ENCODE data around the gene TMEM214. TPM values are rescaled to one million over a fixed set of nuclear protein-coding genes. Genes with fewer than 3 reads are reported as not detected.

Gene TMEM214
- total and polyA plus RNA-seq, 2 experiments from 2014 or later: 74.9 to 75.7 TPM

GRCh38 chr2:27080603-27080936 is 47.8 kb downstream of the TMEM214 start:
- H2AFZ ChIP-seq: no peak overlapping the region
- H3K4me2 ChIP-seq (ENCODE audit: unreplicated experiment): peak overlapping the region; percentile 99

GRCh38 chr2:27081984-27082772 is 49.4 kb downstream of the TMEM214 start:
- no peaks in the 10 kb centered on the region for H3K36me3 ChIP-seq (ENCODE audit: low read depth)
- WGBS, 2 experiments (ENCODE audit: low coverage in 1 of 2, low lambda C conversion rate in 2 of 2, missing lambda C conversion rate in 2 of 2): 89 to 92% methylated on average over 34 to 38 of the region's 38 CpGs
- H3K9me3 ChIP-seq (ENCODE audit: low read depth): no peaks in the 10 kb centered on the region
- H3K27ac ChIP-seq: no peak overlapping the region
- no peak for DNase-seq
- H4K20me1 ChIP-seq (ENCODE audit: insufficient read depth): no peaks in the 10 kb centered on the region
- peaks cover 35% of the 10 kb centered on the region for H3K79me2 ChIP-seq (ENCODE audit: insufficient read depth)
- H3K9me2 ChIP-seq (ENCODE audit: insufficient read depth): no peaks in the 10 kb centered on the region
- H2AFZ ChIP-seq: no peak overlapping the region
- no peaks in the 10 kb centered on the region for H3K27me3 ChIP-seq (replicated peaks; ENCODE audit: insufficient read depth)
- no peak overlapping the region for H3K4me2 ChIP-seq (ENCODE audit: unreplicated experiment)
- TF ChIP-seq EZH2 (IDR thresholded peaks at IDR 0.05; ENCODE audit: insufficient read depth, poor library complexity, severe bottlenecking) (no peak), EZH2phosphoT487 (IDR thresholded peaks at IDR 0.05; ENCODE audit: insufficient read depth, low read depth) (no peak)
- H3K9ac ChIP-seq: no peak overlapping the region
- no peak overlapping the region for H3K4me3 ChIP-seq
- H3K4me1 ChIP-seq (ENCODE audit: insufficient read depth): peaks cover 16% of the 10 kb centered on the region
- in situ Hi-C loops (cut with MboI): no loop called here
- peaks cover 13% of the 10 kb centered on the region for H3F3A ChIP-seq (ENCODE audit: insufficient read depth)

More at GRCh38 chr2:27080603-27080936, 47.8 kb downstream of the TMEM214 start:
- Histone ChIP-seq H3F3A (ENCODE audit: insufficient read depth) (peaks cover 13% of the 10 kb centered on the region), H3K27ac (peak overlapping the region; percentile 74), H3K27me3 (replicated peaks; ENCODE audit: insufficient read depth) (no peaks in the 10 kb centered on the region), H3K36me3 (ENCODE audit: low read depth) (no peaks in the 10 kb centered on the region), H3K4me1 (ENCODE audit: insufficient read depth) (peaks cover 16% of the 10 kb centered on the region), H3K79me2 (ENCODE audit: insufficient read depth) (peaks cover 35% of the 10 kb centered on the region), H4K20me1 (ENCODE audit: insufficient read depth) (no peaks in the 10 kb centered on the region), H3K9ac (peak overlapping the region; percentile 87), H3K4me3 (peak overlapping the region; percentile 81), H3K9me3 (ENCODE audit: low read depth) (no peaks in the 10 kb centered on the region), H3K9me2 (ENCODE audit: insufficient read depth) (no peaks in the 10 kb centered on the region)
- no peak for TF ChIP-seq EZH2 (IDR thresholded peaks at IDR 0.05; ENCODE audit: insufficient read depth, poor library complexity, severe bottlenecking)
- no peak for TF ChIP-seq EZH2phosphoT487 (IDR thresholded peaks at IDR 0.05; ENCODE audit: insufficient read depth, low read depth)
- no peak for DNase-seq
- WGBS, 2 experiments (ENCODE audit: low coverage in 1 of 2, low lambda C conversion rate in 2 of 2, missing lambda C conversion rate in 2 of 2): 76 to 77% methylated on average over 14 of the region's 14 CpGs
- in situ Hi-C loops (cut with MboI): no loop called here

GRCh38 chr2:27082773-27083409 is 50.1 kb downstream of the TMEM214 start:
- Histone ChIP-seq H4K20me1 (ENCODE audit: insufficient read depth) (no peaks in the 10 kb centered on the region), H3K79me2 (ENCODE audit: insufficient read depth) (peaks cover 35% of the 10 kb centered on the region), H2AFZ (no peak overlapping the region), H3K9ac (no peak overlapping the region), H3K27ac (no peak overlapping the region), H3K9me3 (ENCODE audit: low read depth) (no peaks in the 10 kb centered on the region), H3K27me3 (replicated peaks; ENCODE audit: insufficient read depth) (no peaks in the 10 kb centered on the region), H3K4me1 (ENCODE audit: insufficient read depth) (peaks cover 16% of the 10 kb centered on the region), H3K36me3 (ENCODE audit: low read depth) (no peaks in the 10 kb centered on the region), H3K9me2 (ENCODE audit: insufficient read depth) (no peaks in the 10 kb centered on the region), H3F3A (ENCODE audit: insufficient read depth) (peaks cover 13% of the 10 kb centered on the region), H3K4me3 (no peak overlapping the region), H3K4me2 (ENCODE audit: unreplicated experiment) (no peak overlapping the region)
- in situ Hi-C loops (cut with MboI): no loop called here
- no peak for DNase-seq
- TF ChIP-seq EZH2phosphoT487 (IDR thresholded peaks at IDR 0.05; ENCODE audit: insufficient read depth, low read depth) (no peak), EZH2 (IDR thresholded peaks at IDR 0.05; ENCODE audit: insufficient read depth, poor library complexity, severe bottlenecking) (no peak)
- 85 to 87% methylated on average over 23 to 27 of the region's 27 CpGs for WGBS, 2 experiments (ENCODE audit: low coverage in 1 of 2, low lambda C conversion rate in 2 of 2, missing lambda C conversion rate in 2 of 2)

- Histone ChIP-seq H3K36me3 (ENCODE audit: low read depth) (no peaks in the 10 kb centered on the region), H4K20me1 (ENCODE audit: insufficient read depth) (no peaks in the 10 kb centered on the region), H3K9me3 (ENCODE audit: low read depth) (no peaks in the 10 kb centered on the region), H3F3A (ENCODE audit: insufficient read depth) (peaks cover 13% of the 10 kb centered on the region), H3K27me3 (replicated peaks; ENCODE audit: insufficient read depth) (no peaks in the 10 kb centered on the region), H3K4me1 (ENCODE audit: insufficient read depth) (peaks cover 16% of the 10 kb centered on the region), H3K79me2 (ENCODE audit: insufficient read depth) (peaks cover 33% of the 10 kb centered on the region), H3K9me2 (ENCODE audit: insufficient read depth) (no peaks in the 10 kb centered on the region), H3K27ac (no peak overlapping the region), H3K4me2 (ENCODE audit: unreplicated experiment) (no peak overlapping the region), H3K9ac (no peak overlapping the region), H3K4me3 (no peak overlapping the region), H2AFZ (no peak overlapping the region)
- no peak for DNase-seq
- TF ChIP-seq EZH2phosphoT487 (IDR thresholded peaks at IDR 0.05; ENCODE audit: insufficient read depth, low read depth): no peak
- no peak for TF ChIP-seq EZH2 (IDR thresholded peaks at IDR 0.05; ENCODE audit: insufficient read depth, poor library complexity, severe bottlenecking)
- in situ Hi-C loops (cut with MboI): no loop called here
- WGBS, 2 experiments (ENCODE audit: low coverage in 1 of 2, low lambda C conversion rate in 2 of 2, missing lambda C conversion rate in 2 of 2): 82 to 86% methylated on average over 19 to 20 of the region's 20 CpGs
These were observed 50.9 kb downstream of the TMEM214 start for GRCh38 chr2:27083410-27084296.
